Fibroblast of skin of left quadriceps (primary cell): ENCODE data around the gene MKNK1.

ENCODE experiments used
- DNase-seq, 2 experiments: peaks; one replicate each; pipeline ENCODE4 v3.0.0-alpha.2; 2013; ENCODE audit warnings: low read depth in 2 of 2

Gene MKNK1

DNA sequence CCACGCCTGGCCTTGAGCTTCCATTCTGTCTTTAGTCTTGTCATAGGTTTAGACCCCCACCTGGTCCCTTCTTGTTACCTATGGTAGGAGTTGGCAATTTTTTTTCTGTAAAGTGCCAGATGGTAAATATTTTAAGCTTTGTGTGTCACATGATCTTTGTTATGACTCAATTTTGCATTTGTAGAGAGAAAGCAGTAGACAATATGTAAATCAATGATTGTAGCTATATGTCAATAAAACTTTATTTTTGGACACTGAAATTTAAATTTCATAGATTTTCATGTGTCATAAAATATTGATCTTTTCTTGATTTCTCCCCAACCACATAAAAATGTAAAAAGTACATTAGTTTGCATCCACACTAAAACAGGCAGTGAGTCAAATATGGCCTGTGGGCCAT lies 8.0 kb downstream of the MKNK1 start:
- no peak for DNase-seq

DNA sequence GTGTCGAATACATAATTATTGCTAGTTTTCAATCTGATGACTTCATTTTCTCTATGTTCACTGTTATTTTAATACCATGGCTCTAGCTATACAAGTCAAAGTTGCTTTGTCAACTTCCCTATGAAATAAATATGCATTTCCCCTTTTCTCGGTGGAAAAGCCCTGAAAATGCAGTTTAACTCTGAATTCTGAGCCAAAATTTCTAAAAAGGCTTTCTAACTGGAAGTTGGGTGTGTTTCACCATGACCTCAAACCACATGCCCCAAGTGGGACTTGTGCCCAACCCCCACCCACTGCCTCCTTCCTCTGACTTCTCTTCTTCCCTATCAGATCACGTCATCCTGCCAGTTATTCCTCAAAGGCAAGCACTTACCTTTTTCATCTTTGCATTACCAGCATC lies 8.9 kb downstream of the MKNK1 start:
- DNase-seq = no peak

DNA sequence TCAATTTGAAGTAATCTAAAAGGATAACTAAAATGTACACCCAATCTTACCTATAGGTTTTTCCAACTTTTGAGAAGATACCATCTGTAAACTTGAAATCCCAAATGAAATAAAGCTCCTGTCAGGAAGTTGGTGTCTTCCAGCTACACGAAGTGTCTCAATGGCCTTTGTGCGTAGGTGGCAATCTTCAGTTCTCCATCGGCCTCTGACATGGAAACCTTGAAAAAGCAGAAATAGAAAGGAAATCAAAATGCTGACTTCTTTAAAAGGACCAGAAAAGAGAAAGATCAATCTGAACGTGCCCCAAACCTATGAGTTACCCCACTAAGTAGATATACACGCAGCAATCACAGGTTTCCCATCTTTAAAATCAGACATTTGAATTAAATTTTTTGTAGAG lies 10.0 kb downstream of the MKNK1 start:
- no peak for DNase-seq

DNA sequence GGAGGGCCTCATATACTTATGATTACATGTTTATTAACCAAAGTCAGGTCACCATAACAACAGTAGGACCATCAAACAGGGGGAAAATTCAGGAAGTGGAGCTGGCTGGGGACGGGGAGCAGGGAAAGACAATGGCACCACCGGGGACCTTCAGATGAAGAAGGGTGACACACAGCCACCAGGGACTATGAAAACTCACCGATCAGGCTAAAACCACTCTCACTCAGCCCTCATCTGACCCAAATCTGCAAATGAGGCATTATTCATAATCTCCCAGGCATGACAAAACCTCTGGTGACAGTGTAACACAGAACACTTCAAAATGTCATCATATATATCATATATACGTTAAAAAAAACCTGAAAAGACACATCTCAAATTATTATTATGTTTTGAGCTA lies 11.2 kb downstream of the MKNK1 start:
- no peak for DNase-seq

DNA sequence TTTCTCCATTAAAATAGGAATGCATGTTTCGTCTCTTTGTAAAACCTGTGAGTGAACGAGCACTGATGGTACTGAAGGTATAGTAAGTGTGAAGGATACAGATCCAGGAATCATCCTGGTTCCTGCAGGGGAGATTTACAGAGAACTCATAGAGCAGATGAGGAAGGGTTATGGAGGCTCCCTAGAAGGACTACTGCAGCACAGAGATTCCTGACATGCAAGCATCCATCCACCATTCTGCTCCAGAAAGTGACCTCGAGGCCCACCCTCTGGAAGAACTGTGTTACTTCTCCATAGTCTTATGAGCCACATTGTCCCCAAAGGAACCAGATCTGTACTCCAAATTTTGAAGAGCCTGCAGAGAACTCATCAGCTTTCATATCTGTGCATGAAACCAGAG lies 14.5 kb downstream of the MKNK1 start:
- no peak for DNase-seq

DNA sequence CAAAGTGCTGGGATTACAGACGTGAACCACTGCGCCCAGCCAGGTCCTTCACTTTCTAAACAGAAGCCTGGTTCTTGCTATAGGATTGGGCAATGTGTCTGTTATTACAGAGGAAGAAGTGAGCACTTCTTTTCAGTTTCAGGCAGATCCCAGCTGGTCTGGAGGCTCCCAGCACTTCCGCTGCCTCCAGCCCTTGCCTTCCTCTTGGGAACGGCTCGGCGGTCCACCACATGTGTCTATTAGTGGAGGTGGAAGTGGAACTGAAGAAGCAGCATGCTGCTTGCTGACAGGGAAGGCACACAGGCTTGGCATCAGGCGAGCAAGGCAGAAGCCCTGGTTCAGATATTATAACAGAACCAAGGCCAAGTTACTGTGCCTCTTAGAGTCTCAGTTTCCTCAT lies 17.0 kb downstream of the MKNK1 start:
- no peak for DNase-seq

DNA sequence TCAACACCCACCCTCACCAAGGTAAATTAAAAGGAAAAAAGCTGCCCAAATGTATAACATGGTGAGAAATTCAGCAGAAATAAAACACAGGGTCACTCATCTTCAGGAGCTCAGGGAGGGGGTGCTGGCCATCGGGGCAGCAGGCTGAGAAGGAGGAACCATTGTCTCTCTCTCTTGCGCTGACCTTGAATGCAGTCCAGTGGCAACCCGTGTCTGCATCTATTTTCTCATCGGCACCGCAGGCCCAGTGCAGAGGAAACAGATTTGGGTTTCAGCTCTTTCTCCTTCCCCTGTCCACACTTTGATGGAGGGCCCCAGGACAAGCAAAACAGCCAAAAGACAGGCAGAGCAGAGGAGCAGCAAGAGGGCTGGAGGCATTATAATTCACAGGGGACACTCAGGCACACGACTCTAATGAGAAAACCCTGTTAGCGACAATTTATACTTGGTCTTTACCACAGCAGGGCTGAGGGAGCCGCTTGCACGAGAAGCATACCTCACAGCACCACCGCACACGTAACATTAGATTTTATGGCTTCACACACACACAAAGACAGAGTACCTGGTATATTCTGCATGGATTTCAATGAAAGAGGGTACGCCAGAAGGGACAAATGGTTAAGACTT lies 18.6 kb downstream of the MKNK1 start:
- no peak for DNase-seq

DNA sequence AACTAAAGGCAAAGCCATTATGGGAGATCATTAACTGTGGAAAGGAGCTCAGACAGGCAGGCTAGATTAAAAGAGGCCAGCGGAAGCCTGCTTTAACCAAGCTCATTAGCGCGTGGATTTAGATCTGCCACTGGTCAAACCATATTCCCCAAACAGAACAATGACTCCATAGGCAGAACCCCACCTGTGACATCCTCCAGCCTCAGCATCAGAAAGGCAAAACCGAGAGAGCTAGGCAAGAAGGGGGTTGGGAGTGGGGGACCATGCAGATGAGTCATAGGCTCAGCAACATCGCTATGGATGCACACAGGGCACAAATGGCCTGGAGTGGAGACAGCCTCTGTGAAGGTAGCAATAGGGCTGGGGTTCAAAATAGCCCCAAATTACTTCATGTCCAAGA lies 20.6 kb downstream of the MKNK1 start:
- DNase-seq = no peak

DNA sequence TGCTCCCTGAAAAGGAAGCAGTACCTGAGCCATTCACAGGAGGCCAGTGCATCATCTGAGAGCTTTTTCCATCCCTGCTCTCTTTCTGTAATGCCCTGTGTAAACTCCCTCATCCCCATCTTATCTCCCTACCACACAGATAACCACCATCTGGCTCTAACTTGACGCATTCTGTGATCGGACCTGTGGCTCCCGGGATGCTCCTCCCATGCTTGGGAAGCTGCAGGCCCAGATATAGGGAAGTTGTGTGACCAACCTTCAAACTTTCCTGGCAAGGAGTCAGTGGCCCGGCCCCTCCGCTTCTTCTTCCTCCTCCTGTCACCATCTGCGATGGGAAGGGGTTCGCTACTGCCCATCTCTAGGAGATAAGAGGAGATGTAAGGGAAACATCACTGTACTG lies 21.1 kb downstream of the MKNK1 start:
- DNase-seq = no peak

DNA sequence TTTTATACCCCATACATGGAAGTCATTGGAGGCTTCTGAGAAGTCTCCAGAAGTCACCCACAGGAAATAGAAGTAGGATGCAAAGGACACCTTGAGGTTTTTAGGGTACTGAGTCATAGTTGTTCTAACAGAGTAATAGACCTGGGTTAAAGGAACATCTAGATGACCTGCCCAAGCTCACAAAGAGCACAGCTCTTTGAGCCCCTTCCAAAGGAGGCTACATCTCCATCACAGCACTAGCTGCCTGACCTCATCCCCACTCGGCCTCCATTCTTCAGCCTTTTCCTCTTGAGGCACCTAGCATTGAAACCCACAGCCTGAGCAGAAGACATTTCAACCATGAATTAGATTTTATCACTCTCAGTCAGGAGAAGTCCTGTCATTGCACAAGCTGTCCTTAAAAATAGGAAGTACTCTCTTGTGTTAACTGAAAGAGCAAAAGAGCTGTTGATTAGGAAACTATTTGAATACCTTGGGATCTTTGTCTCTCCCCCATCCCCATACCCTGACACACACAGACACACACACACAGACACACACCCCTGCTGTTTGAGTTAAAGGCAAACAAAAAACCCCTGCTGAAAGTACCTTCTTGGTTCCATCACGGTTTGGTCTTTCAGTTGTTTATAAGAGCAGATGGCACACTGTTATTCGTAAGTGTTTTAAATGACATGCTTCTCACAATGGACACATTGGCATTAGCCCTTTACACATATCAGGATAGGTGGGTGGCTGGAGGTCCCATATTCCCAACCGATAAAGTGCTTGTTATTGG lies 22.2 kb downstream of the MKNK1 start:
- no peak for DNase-seq

DNA sequence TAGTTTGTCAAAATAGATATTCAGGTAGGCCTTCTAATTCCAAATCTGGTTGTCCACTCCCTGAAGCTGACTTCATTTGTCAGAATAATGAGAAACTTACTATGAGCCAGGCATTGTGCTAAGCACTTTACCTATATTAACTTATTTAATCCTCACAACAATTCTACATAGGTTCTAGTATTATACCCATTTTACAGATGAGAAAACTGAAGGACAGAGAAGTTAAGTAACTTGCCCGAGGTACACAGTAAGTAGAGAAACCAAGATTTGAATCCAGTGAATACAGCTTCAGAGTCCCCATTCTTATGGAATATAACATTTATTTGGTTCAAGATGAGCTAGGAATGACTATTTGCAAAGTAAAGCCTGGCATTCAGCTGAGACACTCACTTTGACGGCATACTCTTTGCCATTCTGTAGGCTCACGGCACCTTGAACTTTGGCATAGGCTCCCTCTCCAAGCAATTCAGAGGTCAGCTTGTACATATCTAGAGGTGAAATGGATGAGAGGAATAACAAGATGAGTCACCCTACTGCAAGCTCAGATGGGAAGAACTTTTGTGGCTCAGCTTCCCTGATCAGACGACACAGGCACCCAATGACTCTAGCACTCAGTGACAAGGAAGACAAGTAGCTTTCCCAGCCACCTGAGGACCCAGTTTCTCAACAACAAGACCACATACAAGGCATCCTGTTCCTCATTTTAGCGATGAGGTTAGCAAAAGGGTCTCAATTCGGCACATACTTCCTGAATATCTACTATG lies 23.7 kb downstream of the MKNK1 start:
- DNase-seq = no peak

DNA sequence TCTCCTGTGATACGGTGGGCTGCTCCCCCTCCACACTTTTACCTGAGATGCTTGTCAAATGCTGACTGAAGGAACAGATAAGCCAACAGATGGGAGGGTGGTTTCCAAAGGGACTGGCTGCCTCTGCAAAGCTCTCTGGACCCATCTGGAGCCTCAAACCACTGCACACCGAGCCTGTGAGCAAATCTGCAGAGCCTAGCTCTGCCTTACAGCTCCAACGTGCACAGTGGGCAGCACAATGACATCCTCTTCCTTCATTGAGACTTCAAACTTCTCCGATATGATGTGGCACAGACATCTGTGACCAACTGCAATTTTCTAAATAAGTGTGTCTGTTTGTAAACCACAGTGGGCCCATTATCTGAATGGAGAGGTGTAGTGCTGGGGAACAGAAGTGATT lies 26.4 kb downstream of the MKNK1 start:
- no peak for DNase-seq

DNA sequence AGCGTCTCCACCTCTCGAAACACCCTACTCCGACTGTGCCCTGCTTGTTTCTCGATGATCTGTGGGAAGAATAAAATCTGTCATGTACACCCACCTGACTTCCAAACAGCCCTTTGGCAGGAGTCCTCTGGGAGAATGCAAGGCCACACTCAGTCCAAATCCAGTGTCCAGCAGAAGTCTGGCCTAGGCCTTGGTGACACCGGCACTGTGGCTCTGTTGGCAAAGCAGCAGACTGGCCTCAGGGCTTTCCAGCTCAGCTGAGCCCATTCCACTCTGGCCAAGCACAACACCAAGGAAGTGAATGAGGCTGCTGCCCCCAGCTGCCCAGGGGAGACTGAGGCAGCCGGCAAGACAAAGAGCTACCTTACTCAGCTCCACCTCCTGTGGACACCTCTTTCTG lies 27.5 kb downstream of the MKNK1 start:
- no peak for DNase-seq

DNA sequence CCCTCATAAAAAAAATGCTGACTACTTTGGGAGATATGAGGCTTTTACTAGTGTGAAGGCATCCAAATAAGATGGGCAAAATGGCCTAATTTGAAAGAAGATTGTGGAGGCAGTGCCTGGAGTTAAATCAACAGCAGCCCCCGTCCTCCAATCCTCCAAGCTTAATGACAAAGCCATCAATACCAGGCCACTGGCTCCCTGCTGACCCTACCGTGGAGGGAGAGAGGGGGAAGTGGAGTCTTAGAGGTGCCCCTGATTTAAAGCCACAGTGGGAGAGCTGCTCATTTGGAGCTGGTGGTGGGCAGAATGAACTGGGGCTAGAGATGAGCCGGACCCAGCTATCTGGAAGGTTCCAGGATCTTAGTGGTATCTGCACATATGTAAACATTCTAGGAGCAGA lies 28.3 kb downstream of the MKNK1 start:
- DNase-seq = no peak

DNA sequence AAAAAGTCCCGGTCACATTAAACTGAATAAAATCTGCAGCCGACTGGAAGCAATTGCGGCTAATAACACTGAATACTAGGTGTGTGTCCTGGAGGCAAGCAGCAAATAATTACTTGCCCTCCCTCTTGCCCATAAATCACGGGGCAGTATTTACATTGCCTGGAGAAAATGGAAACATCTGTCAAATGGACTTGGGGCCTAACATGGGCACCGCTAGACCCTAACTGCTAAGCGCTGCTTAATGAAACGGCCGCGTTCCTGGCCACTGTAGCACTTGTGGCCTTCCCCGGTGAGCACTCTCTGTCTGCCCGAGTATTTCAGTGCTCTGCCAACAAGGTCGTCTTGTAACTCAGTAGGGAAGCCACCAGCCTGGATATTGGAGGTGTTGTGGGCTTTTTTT lies 28.8 kb downstream of the MKNK1 start:
- DNase-seq = no peak

DNA sequence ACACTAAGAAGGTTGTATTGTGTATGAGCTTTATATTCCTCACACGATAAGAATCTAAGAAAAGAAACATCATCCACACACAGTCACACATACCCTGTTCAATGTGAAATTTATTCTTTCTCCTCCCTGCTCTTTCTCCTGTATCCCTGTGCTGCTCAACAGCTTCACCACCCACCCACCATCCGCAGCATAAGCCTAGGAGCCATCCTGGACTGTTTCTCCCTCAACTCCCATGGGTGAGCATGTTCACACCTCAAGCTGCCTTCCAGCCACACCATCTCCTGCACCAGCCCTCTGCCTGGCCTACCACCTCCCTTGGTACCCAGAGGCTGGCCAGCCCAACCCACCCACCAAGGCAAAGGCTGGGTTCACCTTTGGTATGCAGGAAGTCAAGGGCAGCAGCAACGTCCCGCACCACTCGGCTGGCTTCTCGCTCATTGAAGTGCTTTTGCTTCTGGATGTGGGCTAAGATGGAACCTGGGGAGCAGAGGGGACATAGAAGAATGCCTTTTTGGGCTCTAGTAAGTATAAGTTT lies 32.3 kb downstream of the MKNK1 start:
- no peak for DNase-seq

DNA sequence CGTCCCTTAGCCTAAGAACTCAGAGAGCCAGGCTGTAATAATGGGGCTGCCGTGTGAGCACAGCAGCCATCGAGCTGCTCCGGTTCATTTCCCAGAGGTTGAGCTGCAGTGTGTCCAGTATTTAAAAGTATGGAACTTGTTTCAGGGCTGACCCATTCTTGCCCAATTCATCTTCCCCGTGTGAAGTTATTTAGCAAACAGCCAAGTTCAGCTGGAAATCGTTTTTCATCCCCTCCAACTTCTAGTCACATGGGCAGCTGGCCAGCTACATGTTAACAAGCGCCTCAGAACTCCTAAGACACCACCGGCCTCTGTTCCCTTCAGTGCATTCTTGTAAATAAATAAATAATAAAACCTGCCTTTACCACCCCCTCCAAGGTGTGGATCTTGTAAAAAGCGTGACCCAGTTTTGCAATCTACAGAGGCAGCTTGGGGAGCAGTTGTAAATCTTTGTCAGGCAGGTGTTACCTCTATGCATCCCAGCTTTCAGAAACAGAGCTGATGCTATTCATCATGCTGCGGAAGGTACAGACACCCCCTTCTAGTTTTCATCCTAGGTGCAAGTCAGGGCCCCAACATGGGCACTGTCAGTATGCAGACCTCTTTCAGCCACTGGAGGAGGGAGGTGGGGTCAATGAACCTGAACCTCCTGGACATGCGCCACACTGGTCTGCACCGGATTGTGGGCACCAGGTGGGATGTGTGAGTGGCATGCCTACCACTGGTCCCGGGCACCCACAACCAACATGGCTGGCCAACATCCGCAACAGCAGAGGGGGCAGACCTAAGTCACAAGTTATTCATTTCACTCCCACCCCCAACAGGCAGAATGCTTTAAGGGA lies 34.0 kb downstream of the MKNK1 start:
- peak in 1 of 2 experiments; percentile 18 for DNase-seq

DNA sequence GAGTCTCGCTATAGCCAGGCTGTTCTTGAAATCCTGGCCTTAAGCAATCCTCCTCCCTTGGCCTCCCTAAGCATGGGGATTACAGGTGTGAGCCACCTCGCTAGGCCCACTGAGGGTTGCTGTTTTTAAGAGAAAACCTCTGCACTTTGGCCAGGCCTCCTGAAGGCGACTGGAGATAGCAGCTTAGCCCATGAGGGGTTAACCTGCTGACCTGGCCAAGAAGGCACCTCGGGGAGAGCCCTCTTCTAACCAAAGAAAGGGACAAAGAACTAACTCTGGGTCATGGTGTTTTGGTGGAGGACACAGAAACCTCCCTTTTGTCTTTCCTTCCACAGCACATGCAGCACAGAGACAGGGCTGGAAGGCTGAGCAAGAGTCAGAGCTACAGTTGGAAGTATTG lies 35.0 kb downstream of the MKNK1 start:
- DNase-seq = no peak

DNA sequence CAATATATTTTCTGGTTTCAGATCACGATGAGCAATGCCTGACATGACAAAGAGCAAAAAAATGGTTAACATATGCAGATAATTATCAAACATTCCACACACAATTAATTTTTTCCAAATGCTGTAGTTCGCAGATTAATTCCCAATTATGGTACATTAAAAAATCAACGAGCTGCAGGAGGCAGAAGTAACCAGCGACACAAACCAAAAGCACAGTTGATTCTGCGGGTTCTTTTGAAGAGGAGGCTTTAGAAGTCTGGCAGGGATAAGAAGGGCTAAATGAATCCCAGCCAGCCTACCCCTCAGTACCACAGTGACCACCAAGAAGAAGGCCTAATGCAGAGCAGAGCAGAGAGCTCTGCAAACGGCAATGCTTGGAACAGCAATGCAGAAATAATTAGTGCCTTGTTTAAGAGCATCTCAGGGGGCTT lies 35.6 kb downstream of the MKNK1 start:
- peak; percentile 57 to 62 for DNase-seq

DNA sequence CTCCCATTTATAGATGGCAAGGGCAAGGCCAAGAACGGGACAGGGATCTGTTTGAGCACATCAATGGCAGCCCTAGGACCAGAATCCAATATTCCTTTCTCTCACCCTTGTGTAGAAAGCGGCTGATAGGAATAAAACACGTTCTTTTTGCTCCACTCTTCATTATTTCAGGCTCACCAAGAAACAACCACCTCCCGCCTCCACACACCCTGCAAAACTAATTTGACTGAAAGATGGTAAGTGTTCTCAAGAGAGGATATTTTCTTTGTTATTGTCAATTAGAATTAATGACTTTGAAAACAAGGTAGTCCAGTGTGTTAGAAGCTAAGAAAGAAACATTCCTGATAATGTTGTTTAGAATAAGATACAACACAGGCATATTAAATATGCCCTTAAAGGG lies 40.7 kb downstream of the MKNK1 start:
- no peak for DNase-seq

DNA sequence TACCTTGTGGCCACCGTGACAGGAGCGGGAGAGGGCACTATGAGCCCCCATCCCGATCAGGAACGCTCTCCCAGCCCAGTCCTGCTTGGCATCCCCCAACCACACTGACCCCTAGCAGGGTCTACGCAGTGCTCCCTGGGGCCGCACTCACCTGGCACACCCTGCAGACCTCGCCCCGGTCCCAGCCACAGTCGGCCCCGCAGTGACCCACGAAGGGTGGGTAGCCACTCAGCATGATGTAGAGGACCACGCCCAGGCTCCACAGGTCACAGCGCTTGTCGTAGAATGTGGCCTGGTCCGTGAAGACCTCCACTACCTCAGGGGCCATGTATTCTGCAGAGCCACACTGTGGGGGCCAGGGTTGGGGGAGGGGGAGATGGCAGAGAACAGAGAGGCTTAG lies 41.6 kb downstream of the MKNK1 start:
- no peak for DNase-seq

DNA sequence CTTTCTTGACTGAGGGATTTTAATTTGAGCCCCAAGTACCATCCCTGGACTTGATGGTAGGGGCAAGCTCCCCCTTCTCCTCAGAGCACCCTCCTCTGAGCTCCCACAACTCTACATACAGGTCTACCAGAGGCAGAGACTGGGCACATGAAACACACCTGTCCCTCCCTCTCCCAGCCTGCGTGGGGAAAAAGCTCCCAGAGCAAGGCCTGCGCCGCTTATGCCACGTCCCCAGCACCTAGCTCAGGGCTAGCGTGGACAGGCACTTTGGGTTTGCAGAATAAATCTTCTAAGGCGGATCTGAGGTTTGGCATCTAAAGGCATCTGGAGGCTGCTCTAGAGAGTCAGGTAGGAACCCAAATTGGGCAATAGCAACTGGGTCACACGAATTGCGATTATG lies 45.1 kb downstream of the MKNK1 start:
- no peak for DNase-seq
